Activated T-helper 2 cell treated with anti-CD3 and anti-CD28 coated beads, Interferon-gamma antibody, Interleukin-2, Interleukin-4, amounts not matched to agents 10 μg/mL and 5 μg/mL and 100 μg/mL, durations not matched to agents 14 hours and 24 hours and 36 hours (primary cell): ENCODE data around the gene C1S. TPM values are rescaled to one million over a fixed set of nuclear protein-coding genes. Genes with fewer than 3 reads are reported as not detected.

ENCODE experiments used
- DNase-seq: peaks from one replicate; pipeline ENCODE4 v3.0.0; 2021; ENCODE audit warnings: low spot score
- H3K27ac Mint-ChIP-seq: one replicate; pipeline ENCODE4 v1.8.0; 2021; ENCODE audit warnings: mixed read lengths
- H3K27me3 Mint-ChIP-seq: one replicate; pipeline ENCODE4 v1.8.0; 2021; ENCODE audit warnings: low read depth, mixed read lengths
- H3K36me3 Mint-ChIP-seq: one replicate; pipeline ENCODE4 v1.8.0; 2021; ENCODE audit warnings: low read depth, mixed read lengths
- H3K4me1 Mint-ChIP-seq: one replicate; pipeline ENCODE4 v1.8.0; 2021; ENCODE audit warnings: low read depth, mixed read lengths
- H3K4me3 Mint-ChIP-seq: one replicate; pipeline ENCODE4 v1.8.0; 2021; ENCODE audit warnings: low read depth, mild to moderate bottlenecking, moderate library complexity, mixed read lengths
- H3K9me3 Mint-ChIP-seq: one replicate; pipeline ENCODE4 v1.8.0; 2021; ENCODE audit warnings: mixed read lengths
- intact Hi-C: fragments of 100-400 bp; cut with micrococcal nuclease; formaldehyde crosslinking; loops from one replicate; pipeline ENCODE4 v1.15.1; 2023
- total RNA-seq: library from RNA; stranded (reverse); gene quantifications from 2 replicates; pipeline ENCODE4 v1.2.3, GENCODE V29; 2022

C1S gene
- total RNA-seq, 1 donor from 2014 or later = 2.6 TPM

DNA sequence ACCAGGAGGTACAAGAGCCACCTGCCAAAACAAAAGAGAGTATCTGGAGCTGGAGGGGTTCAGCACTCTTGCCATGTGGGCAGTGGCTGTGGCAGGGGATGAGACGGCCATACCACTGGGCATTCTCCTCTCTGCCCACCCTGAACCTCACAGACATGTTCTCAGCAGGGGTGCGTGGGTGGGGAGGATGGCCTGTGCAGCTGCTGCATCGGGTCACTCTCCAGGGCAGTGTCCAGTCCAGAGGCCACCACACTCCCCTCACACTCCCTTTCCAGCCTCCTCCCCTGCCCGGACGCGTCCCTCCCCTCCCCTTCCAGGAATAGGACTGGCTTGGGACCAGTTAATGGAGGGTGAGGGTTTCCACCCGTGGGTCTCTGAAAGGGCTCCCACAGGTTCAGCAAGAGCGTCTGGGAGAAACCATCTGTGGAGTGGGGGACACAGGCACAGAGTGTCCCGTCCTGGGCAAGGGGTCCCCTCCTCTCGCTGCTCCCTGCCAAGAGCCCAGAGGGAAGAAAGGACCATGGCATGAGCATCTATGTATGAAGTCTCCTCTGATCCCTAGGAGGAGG is 31.2 kb downstream of the C1S start:
- H3K27me3 Mint-ChIP-seq = no peaks in the 10 kb centered on the region
- H3K9me3 Mint-ChIP-seq = no peaks in the 10 kb centered on the region
- H3K4me1 Mint-ChIP-seq = peaks cover 6% of the 10 kb centered on the region
- H3K4me3 Mint-ChIP-seq = peak overlapping the region; percentile 75
- DNase-seq = no peak
- H3K36me3 Mint-ChIP-seq = no peaks in the 10 kb centered on the region
- peak overlapping the region; percentile 63 for H3K27ac Mint-ChIP-seq
- intact Hi-C loops = loop anchor here (1.0 to 2.0 kb wide), 2 partner anchors 73 to 167 kb away; partner anchors contain the start of gene LPCAT3

DNA sequence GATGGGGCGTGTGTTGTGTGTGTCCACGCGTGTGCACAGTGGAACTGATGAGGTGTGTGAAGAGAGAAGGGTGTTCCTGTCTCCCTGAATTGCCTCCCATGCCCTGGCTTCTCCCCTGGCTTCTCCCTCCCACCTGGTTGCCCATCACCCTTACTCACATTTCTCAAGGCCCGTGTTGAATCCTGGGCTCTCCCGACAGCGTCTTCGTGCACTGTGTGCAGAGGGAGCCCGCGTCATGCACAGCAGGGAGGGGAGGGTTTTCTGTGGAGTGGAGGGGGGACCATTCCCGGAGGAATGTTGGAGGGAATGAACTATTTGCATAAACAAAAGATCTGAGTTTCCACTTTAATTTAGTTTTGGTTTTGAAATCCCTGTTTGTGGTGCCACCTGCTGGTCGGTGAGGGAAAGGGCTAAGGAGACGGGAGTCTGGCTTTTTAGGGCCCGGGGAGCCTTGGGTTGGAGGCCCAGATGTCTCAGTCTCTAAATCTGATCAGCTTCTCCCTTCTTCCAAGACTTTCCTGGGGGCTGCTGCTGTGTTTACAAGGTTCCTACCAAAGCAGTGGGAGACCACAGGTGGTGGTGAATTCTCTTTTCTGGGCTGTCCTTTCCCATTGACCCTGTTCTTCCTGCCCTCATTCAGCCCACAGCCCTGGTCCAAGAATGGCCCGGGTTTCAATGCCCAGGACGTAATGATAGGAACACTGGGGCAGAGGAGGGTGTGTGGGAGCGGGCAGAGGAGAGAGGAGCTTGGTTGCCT is 31.9 kb downstream of the C1S start, which contains the start of gene C1R:
TSS of gene C1R (minus strand) at position 217 of the 757 bp plus-strand sequence. CDS start at position 160, 57 bp downstream.
- intact Hi-C loops = loop anchor here (1.0 to 2.0 kb wide), 2 partner anchors 74 to 168 kb away; partner anchors contain the start of gene LPCAT3
- peak; percentile 45 for DNase-seq
- peaks cover 6% of the 10 kb centered on the region for H3K4me1 Mint-ChIP-seq
- peak within 1 kb of the TSS; percentile 63 for H3K27ac Mint-ChIP-seq
- H3K9me3 Mint-ChIP-seq = no peaks in the 10 kb centered on the region
- no peaks in the 10 kb centered on the region for H3K27me3 Mint-ChIP-seq
- peak within 1 kb of the TSS; percentile 75 for H3K4me3 Mint-ChIP-seq
- no peaks in the 10 kb centered on the region for H3K36me3 Mint-ChIP-seq

DNA sequence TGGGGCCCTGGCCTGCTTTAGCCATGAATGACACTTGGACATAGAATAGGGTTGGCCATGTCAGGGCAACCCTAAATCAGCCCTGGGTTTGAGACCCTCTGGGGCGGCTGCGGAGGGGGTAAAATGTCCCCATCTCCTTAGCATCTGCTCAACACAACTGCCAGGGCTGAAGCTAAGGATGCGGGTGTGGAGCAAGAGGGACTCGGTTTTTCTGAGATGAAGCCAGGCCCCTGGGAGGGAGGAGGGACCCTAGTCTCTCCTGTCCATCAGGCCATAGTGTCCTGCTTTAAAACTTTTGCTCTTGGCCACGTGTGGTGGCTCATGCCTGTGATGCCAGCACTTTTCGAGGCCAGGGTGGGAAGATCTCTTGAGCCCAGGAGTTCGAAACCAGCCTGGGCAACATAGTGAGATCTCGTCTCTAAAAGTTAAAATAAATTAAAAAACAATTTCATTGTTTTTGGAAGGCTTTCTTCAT is 32.5 kb downstream of the C1S start:
- Mint-ChIP-seq H3K4me3 (no peak overlapping the region), H3K27ac (no peak overlapping the region), H3K36me3 (peaks cover 3% of the 10 kb centered on the region), H3K27me3 (no peaks in the 10 kb centered on the region), H3K9me3 (no peaks in the 10 kb centered on the region), H3K4me1 (peaks cover 6% of the 10 kb centered on the region)
- no peak for DNase-seq
- intact Hi-C loops = loop anchor here (1.0 to 2.0 kb wide), 2 partner anchors 75 to 168 kb away; partner anchors contain the start of gene LPCAT3

DNA sequence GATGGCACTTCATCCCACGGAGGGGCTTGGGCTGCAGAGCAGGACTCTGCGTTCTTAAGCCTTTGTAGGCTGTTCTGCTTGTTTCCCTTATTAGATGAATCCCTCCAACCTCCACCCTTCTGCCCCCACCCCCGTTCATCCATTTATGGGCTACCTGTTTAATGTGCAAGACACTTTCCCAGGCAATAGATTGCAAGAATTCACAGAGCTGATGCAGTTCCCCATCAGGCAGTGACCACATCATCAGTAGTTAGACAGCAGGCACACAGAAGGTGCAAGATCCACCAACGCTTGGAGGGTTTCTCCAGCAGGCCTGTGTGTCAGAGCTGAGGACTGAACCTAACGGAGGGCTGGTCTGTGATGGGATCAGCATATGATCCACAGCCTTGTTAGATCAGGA is 33.0 kb downstream of the C1S start:
- Mint-ChIP-seq H3K4me3 (no peak overlapping the region), H3K27ac (no peak overlapping the region), H3K27me3 (no peaks in the 10 kb centered on the region), H3K36me3 (peaks cover 8% of the 10 kb centered on the region), H3K9me3 (no peaks in the 10 kb centered on the region), H3K4me1 (peaks cover 6% of the 10 kb centered on the region)
- intact Hi-C loops = loop anchor here (2.0 kb wide), 1 partner anchor 169 kb away; no protein-coding TSS in a partner anchor
- no peak for DNase-seq

DNA sequence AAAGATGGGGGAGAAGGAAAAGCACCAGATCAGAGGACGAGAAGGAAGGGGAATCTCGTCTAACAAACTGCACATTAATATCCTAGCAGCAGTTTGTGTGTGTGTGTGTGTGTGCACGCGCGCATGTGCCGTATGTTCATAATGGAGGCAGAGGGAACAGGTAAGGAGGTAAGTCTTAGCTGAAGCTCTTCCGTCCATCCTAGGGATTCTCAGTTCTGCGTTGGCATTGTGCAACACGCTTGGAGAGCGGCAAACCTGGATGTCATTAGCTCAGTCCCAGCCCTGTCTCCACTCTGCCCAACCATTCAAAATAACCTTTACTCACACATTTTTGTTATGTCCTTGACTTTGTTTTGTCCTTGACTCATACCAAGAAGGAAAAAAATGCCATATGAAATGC is 33.4 kb downstream of the C1S start:
- peaks cover 11% of the 10 kb centered on the region for H3K36me3 Mint-ChIP-seq
- H3K27me3 Mint-ChIP-seq = no peaks in the 10 kb centered on the region
- H3K4me3 Mint-ChIP-seq = no peak overlapping the region
- no peaks in the 10 kb centered on the region for H3K9me3 Mint-ChIP-seq
- H3K27ac Mint-ChIP-seq = no peak overlapping the region
- intact Hi-C loops = loop anchor here (2.0 kb wide), 1 partner anchor 169 kb away; no protein-coding TSS in a partner anchor
- DNase-seq = no peak
- peaks cover 6% of the 10 kb centered on the region for H3K4me1 Mint-ChIP-seq

DNA sequence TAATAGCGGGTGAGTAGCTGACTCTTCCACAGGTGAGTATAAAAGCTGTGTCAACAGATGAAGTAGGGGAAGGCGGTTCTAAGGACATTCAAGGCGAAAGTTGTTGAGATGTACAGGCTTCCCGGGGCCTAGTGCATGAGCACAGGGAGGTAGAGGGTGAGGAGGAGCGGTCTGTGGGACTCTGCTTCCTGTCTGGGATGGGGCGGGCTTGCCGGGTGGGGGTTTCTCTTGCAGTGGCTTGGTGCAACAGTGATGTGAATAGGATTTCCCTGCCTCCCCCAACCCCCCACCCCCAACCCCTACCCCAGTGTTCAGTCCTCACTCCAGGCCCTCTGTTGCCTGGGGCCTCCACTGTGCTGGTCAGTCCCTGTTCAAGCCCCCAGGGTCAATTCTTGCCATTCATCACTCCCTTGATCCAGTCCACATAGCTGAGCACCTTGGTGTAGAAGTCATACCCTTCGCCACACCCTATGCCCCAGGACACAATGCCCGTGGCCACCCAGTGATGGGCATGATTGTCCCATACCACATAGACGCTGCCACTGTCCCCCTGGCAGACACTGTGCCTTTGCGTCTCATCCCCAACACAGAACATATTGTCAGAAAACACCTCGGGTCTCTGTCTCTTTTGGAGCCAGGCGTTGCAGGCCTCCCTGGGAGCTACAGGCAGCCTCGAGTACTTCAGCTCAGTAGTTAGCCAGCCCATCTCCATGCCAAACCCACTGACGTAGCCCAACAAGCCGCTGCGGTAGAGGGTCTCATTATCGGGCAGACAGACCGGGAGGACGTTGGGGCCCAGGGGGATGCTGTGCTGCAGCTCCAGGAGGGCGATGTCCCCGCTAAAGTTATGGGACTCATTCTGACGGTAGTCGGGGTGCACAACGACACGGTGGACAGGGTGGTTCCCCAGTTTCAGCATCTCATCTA is 35.8 kb downstream of the C1S start:
- Mint-ChIP-seq H3K4me3 (no peak overlapping the region), H3K36me3 (peaks cover 13% of the 10 kb centered on the region), H3K27me3 (no peaks in the 10 kb centered on the region), H3K4me1 (peaks cover 6% of the 10 kb centered on the region), H3K27ac (no peak overlapping the region), H3K9me3 (no peaks in the 10 kb centered on the region)
- DNase-seq = no peak
- intact Hi-C loops = no loop called here

DNA sequence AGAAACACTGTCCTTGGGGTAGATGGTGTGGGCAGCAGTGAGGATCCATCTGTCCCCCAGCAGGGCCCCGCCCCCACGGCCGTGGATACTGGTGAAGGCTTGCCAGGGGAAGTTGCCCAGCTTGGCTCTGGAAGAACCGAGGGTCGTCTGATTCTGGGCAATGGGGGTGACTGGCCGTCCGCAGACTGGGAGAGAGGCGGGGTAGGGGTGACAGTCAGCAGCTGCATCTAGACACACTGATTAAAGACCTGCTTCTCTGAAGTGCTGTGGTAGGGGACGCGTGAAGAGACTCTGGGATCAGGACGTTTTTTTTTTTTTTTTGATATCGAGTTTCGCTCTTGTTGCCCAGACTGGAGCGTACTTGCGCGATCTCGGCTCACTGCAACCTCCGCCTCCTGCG is 36.5 kb downstream of the C1S start:
- H3K4me1 Mint-ChIP-seq = peaks cover 4% of the 10 kb centered on the region
- H3K27me3 Mint-ChIP-seq = no peaks in the 10 kb centered on the region
- intact Hi-C loops = no loop called here
- no peak overlapping the region for H3K27ac Mint-ChIP-seq
- no peak overlapping the region for H3K4me3 Mint-ChIP-seq
- peaks cover 14% of the 10 kb centered on the region for H3K36me3 Mint-ChIP-seq
- no peaks in the 10 kb centered on the region for H3K9me3 Mint-ChIP-seq
- no peak for DNase-seq

DNA sequence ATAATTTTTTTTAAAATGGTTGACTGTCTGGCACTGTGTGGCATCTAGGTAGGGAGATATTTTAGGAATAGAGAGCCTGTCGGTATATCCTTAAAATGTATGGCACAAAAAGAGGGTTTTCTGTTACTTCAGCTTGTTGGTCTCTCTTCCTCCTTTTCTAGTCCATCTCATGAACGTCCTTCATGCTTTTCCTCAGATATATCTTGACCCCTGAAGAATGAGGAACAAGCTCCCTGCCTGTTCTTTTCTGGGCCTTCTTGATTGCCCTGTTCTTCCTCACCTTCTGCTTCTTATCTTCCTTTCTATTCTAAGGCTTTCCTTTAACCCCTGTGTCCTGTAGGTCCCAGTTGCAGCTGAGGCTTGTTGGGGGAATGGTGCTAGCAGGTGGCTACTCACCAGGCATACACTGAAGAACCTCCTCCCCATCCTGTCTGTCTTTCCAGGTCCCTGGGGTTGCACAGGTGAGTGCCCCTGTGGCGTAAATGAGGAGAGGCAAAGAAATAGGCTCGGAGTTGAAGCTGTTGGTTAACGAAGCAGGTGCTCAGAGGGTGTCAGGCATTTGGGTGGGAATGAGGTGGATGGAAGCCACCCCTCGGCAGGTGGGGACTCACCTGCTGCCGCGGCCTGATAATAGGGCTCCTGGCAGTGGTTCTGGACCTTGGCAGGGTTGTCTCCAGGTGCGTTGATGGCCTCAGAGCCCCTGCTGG is 38.9 kb downstream of the C1S start:
- intact Hi-C loops = no loop called here
- Mint-ChIP-seq H3K9me3 (no peaks in the 10 kb centered on the region), H3K4me1 (peaks cover 5% of the 10 kb centered on the region)

DNA sequence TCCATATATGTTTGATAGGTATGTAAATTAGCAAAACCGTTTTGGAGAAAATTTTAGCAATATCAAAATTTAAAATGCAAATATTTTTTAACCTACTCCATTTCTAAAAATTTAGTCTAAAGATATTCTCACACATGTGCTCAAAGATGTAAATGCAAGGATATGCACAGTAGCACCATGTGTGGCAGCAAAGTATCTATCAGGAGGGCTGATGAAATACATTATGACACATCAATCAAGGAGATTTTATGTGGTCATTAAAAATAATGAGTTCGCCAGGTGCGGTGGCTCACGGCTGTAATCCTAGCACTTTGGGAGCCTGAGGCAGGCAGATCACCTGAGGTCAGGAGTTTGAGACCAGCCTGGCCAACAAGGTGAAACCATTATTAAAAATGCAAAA is 39.7 kb downstream of the C1S start:
- H3K27ac Mint-ChIP-seq = no peak overlapping the region
- H3K4me3 Mint-ChIP-seq = no peak overlapping the region
- intact Hi-C loops = no loop called here
- no peak for DNase-seq
- peaks cover 5% of the 10 kb centered on the region for H3K4me1 Mint-ChIP-seq
- H3K27me3 Mint-ChIP-seq = no peaks in the 10 kb centered on the region
- peaks cover 28% of the 10 kb centered on the region for H3K36me3 Mint-ChIP-seq
- no peaks in the 10 kb centered on the region for H3K9me3 Mint-ChIP-seq

More for the DNA sequence above, 38.9 kb downstream of the C1S start:
- Mint-ChIP-seq H3K27ac (no peak overlapping the region), H3K36me3 (peaks cover 22% of the 10 kb centered on the region), H3K4me3 (no peak overlapping the region), H3K27me3 (no peaks in the 10 kb centered on the region)
- DNase-seq = no peak

DNA sequence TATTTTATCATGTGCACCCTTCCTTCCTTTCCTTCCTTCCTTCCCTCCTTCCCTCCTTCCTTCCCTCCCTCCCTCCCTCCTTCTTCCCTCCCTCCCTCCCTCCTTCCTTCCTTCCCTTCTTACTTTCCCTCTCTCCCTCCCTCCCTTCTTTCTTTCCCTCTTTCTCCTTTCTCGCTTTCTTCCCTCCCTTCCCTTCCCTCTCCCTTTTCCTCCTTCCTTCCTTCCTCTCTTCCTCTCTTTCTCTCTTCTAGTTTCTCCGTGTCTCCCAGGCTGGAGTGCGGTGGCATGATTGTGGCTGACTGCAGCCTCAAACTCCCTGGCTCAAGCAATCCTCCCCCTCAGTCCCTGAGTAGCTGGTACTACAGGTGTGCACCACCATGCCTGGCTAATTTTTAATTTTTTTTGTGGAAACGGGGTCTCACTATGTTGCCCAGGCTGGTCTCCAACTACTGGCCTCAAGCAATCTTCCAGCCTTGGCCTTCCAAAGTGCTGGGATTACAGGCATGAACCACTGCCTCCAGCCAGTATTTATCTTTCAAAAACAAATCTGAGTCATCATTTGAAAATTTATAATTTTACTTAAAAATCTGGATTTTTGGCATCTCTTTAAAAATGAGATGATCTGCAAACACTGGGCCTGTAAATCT is 40.7 kb downstream of the C1S start:
- H3K27ac Mint-ChIP-seq = no peak overlapping the region
- no peak for DNase-seq
- H3K4me1 Mint-ChIP-seq = peaks cover 9% of the 10 kb centered on the region
- H3K4me3 Mint-ChIP-seq = no peak overlapping the region
- peaks cover 37% of the 10 kb centered on the region for H3K36me3 Mint-ChIP-seq
- H3K9me3 Mint-ChIP-seq = peaks cover 8% of the 10 kb centered on the region
- intact Hi-C loops = no loop called here
- H3K27me3 Mint-ChIP-seq = no peaks in the 10 kb centered on the region

DNA sequence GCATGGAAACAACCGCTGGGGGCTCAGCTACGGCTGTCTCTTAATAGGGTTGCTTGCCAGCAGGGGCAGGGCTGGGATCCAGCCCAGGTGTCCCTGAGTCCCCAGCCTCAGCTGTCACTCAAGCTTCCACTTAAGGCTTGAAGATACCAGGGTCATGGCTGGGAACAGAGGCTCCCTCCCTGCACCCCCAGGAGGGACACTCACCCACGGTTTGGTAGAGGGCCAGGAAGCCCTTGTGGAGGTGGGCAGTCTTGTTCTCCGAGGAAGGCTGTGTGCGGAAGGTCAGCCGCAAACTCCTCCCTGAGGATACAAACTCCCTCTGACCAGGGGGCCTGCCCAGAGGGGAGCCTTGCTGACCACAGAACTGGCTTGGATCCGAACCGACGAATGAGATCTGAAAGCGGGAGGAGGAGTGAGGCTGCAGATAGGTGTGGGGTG is 41.2 kb downstream of the C1S start:
- peaks cover 42% of the 10 kb centered on the region for H3K36me3 Mint-ChIP-seq
- peaks cover 14% of the 10 kb centered on the region for H3K9me3 Mint-ChIP-seq
- no peaks in the 10 kb centered on the region for H3K27me3 Mint-ChIP-seq
- H3K27ac Mint-ChIP-seq = no peak overlapping the region
- intact Hi-C loops = no loop called here
- DNase-seq = no peak
- H3K4me3 Mint-ChIP-seq = no peak overlapping the region
- peaks cover 13% of the 10 kb centered on the region for H3K4me1 Mint-ChIP-seq
